ENCODE measurements around the gene FHOD3.

DNA sequence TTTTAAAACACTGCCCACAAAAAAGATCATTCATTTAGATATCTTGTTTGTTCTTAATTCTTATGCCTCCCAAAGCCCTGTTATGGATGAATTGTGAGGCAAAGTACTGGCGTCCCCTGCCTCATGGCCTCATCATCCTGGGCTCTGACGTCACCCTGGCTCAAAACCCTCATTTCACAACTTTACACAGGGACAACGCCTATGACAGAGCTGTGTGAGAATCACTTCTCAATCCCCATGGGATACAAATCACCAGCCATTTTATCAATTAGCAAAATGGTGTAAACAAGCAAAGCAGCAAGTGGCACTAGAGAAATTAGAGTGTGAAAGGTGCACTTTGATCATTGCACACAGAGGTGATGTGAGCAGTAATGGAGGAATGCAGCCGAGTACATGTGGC lies 16.6 kb downstream of the FHOD3 start:
- TF ChIP-seq, protein P1, sequence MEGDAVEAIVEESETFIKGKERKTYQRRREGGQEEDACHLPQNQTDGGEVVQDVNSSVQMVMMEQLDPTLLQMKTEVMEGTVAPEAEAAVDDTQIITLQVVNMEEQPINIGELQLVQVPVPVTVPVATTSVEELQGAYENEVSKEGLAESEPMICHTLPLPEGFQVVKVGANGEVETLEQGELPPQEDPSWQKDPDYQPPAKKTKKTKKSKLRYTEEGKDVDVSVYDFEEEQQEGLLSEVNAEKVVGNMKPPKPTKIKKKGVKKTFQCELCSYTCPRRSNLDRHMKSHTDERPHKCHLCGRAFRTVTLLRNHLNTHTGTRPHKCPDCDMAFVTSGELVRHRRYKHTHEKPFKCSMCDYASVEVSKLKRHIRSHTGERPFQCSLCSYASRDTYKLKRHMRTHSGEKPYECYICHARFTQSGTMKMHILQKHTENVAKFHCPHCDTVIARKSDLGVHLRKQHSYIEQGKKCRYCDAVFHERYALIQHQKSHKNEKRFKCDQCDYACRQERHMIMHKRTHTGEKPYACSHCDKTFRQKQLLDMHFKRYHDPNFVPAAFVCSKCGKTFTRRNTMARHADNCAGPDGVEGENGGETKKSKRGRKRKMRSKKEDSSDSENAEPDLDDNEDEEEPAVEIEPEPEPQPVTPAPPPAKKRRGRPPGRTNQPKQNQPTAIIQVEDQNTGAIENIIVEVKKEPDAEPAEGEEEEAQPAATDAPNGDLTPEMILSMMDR (IDR thresholded peaks at IDR 0.05): no peak
- TF ChIP-seq POLR2AphosphoS5 (IDR thresholded peaks at IDR 0.05; ENCODE audit: insufficient read depth in 1 of 2, low read depth in 1 of 2): no peak
